ENCODE data around the gene WDR81.

WDR81 gene

DNA sequence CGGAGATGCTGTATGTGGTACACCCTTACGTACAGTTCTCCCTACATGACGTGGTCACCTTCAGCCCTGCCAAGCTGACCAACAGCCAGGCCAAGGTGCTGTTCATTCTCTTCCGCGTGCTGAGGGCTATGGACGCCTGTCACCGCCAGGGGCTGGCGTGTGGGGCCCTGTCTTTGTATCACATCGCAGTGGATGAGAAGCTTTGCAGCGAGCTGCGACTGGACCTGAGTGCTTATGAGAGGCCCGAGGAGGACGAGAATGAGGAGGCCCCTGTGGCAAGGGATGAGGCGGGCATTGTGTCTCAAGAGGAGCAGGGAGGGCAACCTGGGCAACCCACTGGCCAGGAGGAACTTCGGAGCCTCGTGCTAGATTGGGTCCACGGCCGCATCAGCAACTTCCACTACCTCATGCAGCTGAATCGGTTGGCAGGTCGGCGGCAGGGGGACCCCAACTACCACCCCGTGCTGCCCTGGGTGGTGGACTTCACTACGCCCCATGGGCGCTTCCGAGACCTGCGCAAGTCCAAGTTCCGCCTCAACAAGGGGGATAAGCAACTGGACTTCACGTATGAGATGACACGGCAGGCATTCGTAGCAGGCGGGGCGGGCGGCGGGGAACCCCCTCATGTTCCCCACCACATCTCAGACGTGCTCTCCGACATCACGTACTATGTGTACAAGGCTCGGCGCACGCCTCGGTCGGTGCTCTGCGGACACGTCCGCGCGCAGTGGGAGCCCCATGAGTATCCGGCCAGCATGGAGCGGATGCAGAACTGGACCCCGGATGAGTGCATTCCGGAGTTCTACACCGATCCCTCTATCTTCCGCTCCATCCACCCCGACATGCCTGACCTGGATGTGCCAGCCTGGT is 1.4 kb downstream of the WDR81 start:
- Histone ChIP-seq H3K9me3 (ENCODE audit: insufficient read depth, low read depth, low read length) (no peaks in the 10 kb centered on the region), H3K9me2 (replicated peaks; ENCODE audit: low read depth, low read length) (no peaks in the 10 kb centered on the region), H3F3A (ENCODE audit: low read depth) (no peaks in the 10 kb centered on the region), H3K79me2 (ENCODE audit: insufficient read depth, low read length) (peaks cover 9% of the 10 kb centered on the region; the same call in 1 of the 2 replicates), H3K4me2 (ENCODE audit: low read depth, low read length, poor library complexity, severe bottlenecking) (peak overlapping the region; percentile 85), H3K36me3 (ENCODE audit: insufficient read depth, low read length) (no peaks in the 10 kb centered on the region), H3K4me3 (ENCODE audit: low read length, poor library complexity, severe bottlenecking) (peak overlapping the region; percentile 77), H3K4me1 (ENCODE audit: insufficient read depth, low read length, poor library complexity, severe bottlenecking) (peaks cover 32% of the 10 kb centered on the region), H2AFZ (ENCODE audit: low read length) (no peak overlapping the region), H3K9ac (ENCODE audit: low read depth, low read length, poor library complexity, severe bottlenecking) (peak overlapping the region; percentile 73), H4K20me1 (ENCODE audit: insufficient read depth, low read length, poor library complexity, severe bottlenecking) (no peaks in the 10 kb centered on the region), H3K27me3 (ENCODE audit: insufficient read depth, low read length, poor library complexity, severe bottlenecking) (no peaks in the 10 kb centered on the region)
- no peak for TF ChIP-seq EZH2phosphoT487 (IDR thresholded peaks at IDR 0.05; ENCODE audit: borderline replicate concordance)
- TF ChIP-seq, protein P1, sequence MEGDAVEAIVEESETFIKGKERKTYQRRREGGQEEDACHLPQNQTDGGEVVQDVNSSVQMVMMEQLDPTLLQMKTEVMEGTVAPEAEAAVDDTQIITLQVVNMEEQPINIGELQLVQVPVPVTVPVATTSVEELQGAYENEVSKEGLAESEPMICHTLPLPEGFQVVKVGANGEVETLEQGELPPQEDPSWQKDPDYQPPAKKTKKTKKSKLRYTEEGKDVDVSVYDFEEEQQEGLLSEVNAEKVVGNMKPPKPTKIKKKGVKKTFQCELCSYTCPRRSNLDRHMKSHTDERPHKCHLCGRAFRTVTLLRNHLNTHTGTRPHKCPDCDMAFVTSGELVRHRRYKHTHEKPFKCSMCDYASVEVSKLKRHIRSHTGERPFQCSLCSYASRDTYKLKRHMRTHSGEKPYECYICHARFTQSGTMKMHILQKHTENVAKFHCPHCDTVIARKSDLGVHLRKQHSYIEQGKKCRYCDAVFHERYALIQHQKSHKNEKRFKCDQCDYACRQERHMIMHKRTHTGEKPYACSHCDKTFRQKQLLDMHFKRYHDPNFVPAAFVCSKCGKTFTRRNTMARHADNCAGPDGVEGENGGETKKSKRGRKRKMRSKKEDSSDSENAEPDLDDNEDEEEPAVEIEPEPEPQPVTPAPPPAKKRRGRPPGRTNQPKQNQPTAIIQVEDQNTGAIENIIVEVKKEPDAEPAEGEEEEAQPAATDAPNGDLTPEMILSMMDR (conservative IDR thresholded peaks at IDR 0.05; ENCODE audit: low read length), result no peak

DNA sequence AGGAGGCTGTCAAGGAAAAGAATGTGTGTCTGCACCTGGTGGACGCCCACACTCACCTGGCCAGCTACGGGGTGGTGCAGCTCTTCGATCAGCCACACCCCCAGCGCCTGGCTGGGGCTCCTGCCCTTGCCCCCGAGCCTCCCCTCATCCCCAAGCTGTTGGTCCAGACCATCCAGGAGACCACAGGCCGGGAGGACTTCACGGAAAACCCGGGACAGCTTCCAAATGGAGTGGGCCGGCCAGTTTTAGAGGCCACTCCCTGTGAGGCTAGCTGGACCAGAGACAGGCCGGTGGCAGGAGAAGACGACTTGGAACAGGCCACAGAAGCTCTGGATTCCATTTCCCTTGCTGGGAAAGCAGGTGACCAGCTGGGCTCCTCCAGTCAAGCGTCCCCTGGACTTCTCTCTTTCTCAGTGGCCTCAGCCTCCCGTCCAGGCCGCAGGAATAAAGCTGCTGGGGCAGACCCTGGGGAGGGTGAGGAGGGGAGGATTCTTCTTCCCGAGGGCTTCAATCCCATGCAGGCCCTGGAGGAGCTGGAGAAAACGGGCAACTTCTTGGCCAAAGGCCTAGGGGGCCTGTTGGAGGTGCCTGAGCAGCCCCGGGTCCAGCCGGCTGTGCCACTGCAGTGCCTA is 2.2 kb downstream of the WDR81 start:
- H3K9ac ChIP-seq (ENCODE audit: low read depth, low read length, poor library complexity, severe bottlenecking), result no peak overlapping the region
- no peaks in the 10 kb centered on the region for H3K36me3 ChIP-seq (ENCODE audit: insufficient read depth, low read length)
- H2AFZ ChIP-seq (ENCODE audit: low read length), result no peak overlapping the region
- H4K20me1 ChIP-seq (ENCODE audit: insufficient read depth, low read length, poor library complexity, severe bottlenecking), result no peaks in the 10 kb centered on the region
- H3K9me2 ChIP-seq (replicated peaks; ENCODE audit: low read depth, low read length), result no peaks in the 10 kb centered on the region
- H3K4me1 ChIP-seq (ENCODE audit: insufficient read depth, low read length, poor library complexity, severe bottlenecking), result peaks cover 32% of the 10 kb centered on the region
- H3F3A ChIP-seq (ENCODE audit: low read depth), result no peaks in the 10 kb centered on the region
- H3K4me2 ChIP-seq (ENCODE audit: low read depth, low read length, poor library complexity, severe bottlenecking), result no peak overlapping the region
- no peaks in the 10 kb centered on the region for H3K9me3 ChIP-seq (ENCODE audit: insufficient read depth, low read depth, low read length)
- no peak overlapping the region for H3K4me3 ChIP-seq (ENCODE audit: low read length, poor library complexity, severe bottlenecking)
- no peaks in the 10 kb centered on the region for H3K27me3 ChIP-seq (ENCODE audit: insufficient read depth, low read length, poor library complexity, severe bottlenecking)
- peaks cover 9% of the 10 kb centered on the region; the same call in 1 of the 2 replicates for H3K79me2 ChIP-seq (ENCODE audit: insufficient read depth, low read length)
- TF ChIP-seq, protein P1 (conservative IDR thresholded peaks at IDR 0.05; ENCODE audit: low read length), result no peak
- TF ChIP-seq EZH2phosphoT487 (IDR thresholded peaks at IDR 0.05; ENCODE audit: borderline replicate concordance), result no peak

DNA sequence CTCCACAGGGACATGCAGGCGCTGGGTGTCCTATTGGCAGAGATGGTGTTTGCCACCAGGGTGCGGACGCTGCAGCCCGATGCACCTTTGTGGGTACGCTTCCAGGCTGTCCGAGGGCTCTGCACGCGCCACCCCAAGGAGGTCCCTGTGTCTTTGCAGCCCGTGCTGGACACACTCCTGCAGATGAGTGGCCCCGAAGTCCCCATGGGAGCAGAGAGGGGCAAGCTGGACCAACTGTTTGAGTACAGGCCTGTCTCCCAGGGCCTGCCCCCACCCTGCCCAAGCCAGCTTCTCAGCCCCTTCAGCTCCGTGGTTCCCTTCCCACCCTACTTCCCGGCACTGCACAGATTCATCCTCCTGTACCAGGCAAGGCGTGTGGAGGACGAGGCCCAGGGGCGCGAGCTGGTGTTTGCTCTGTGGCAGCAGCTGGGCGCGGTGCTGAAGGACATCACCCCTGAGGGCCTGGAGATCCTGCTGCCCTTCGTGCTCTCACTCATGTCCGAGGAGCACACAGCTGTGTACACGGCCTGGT is 2.8 kb downstream of the WDR81 start:
- Histone ChIP-seq H3K4me2 (ENCODE audit: low read depth, low read length, poor library complexity, severe bottlenecking) (no peak overlapping the region), H3K79me2 (ENCODE audit: insufficient read depth, low read length) (peaks cover 9% of the 10 kb centered on the region; the same call in 1 of the 2 replicates), H3K9ac (ENCODE audit: low read depth, low read length, poor library complexity, severe bottlenecking) (no peak overlapping the region), H3K9me3 (ENCODE audit: insufficient read depth, low read depth, low read length) (no peaks in the 10 kb centered on the region), H2AFZ (ENCODE audit: low read length) (no peak overlapping the region), H3F3A (ENCODE audit: low read depth) (no peaks in the 10 kb centered on the region), H3K27me3 (ENCODE audit: insufficient read depth, low read length, poor library complexity, severe bottlenecking) (no peaks in the 10 kb centered on the region), H3K4me1 (ENCODE audit: insufficient read depth, low read length, poor library complexity, severe bottlenecking) (peaks cover 27% of the 10 kb centered on the region), H3K9me2 (replicated peaks; ENCODE audit: low read depth, low read length) (no peaks in the 10 kb centered on the region), H4K20me1 (ENCODE audit: insufficient read depth, low read length, poor library complexity, severe bottlenecking) (no peaks in the 10 kb centered on the region), H3K36me3 (ENCODE audit: insufficient read depth, low read length) (no peaks in the 10 kb centered on the region), H3K4me3 (ENCODE audit: low read length, poor library complexity, severe bottlenecking) (no peak overlapping the region)
- no peak for TF ChIP-seq EZH2phosphoT487 (IDR thresholded peaks at IDR 0.05; ENCODE audit: borderline replicate concordance)
- TF ChIP-seq, protein P1 (conservative IDR thresholded peaks at IDR 0.05; ENCODE audit: low read length), result no peak
